CD14-positive monocyte (primary cell): ENCODE results near the gene FAM153A. TPM values are rescaled to one million over a fixed set of nuclear protein-coding genes. Genes with fewer than 3 reads are reported as not detected.
"Not testable (repeated sequence)": the region's sequence is repeated elsewhere in the genome, so short reads cannot be mapped to it uniquely, and the experiment has no call there.

Source experiments
- DNase-seq, 3 donors: peaks; one replicate each; pipeline ENCODE4 v3.0.0-alpha.2; 2011 to 2022
- H2AFZ ChIP-seq: 2 replicates; pipeline ENCODE4 v1.6.0; 2012; ENCODE audit warnings: mild to moderate bottlenecking, low read depth, low read length, inconsistent platforms; ENCODE audit not compliant: insufficient read depth, poor library complexity, severe bottlenecking
- H3K27ac ChIP-seq, 2 donors: 1 replicate in 1 of 2; 2 replicates in 1 of 2; pipeline ENCODE4 v1.5.1; 2012 to 2013; ENCODE audit warnings: low read length in 2 of 2, control low read depth in 1 of 2, inconsistent platforms in 1 of 2, low read depth in 1 of 2, mild to moderate bottlenecking in 1 of 2
- H3K27me3 ChIP-seq, 2 donors: one replicate each; pipeline versions ENCODE4 v1.6.0 to v1.6.1; 2011 to 2013; ENCODE audit warnings: low read length in 2 of 2; ENCODE audit not compliant: control insufficient read depth in 2 of 2, insufficient read depth in 2 of 2
- H3K36me3 ChIP-seq, 2 donors: replicated peaks in 1 of 2; 1 replicate in 1 of 2; 2 replicates in 1 of 2; pipeline versions ENCODE4 v1.5.1 to v1.6.1; 2012 to 2013; ENCODE audit warnings: low read length in 2 of 2, control low read depth in 1 of 2, inconsistent platforms in 1 of 2, mild to moderate bottlenecking in 1 of 2; ENCODE audit not compliant: insufficient read depth in 2 of 2, control insufficient read depth in 1 of 2
- H3K4me1 ChIP-seq, 2 donors: 1 replicate in 1 of 2; 2 replicates in 1 of 2; pipeline versions ENCODE4 v1.5.1 to v1.6.1; 2012 to 2013; ENCODE audit warnings: low read length in 2 of 2, control low read depth in 1 of 2, inconsistent platforms in 1 of 2, mild to moderate bottlenecking in 1 of 2, moderate library complexity in 1 of 2; ENCODE audit not compliant: insufficient read depth in 2 of 2, control insufficient read depth in 1 of 2
- H3K4me2 ChIP-seq: replicated peaks from 2 replicates; pipeline ENCODE3; 2012; ENCODE audit warnings: low read length, moderate library complexity, mild to moderate bottlenecking; ENCODE audit not compliant: poor library complexity, severe bottlenecking; ENCODE audit errors: extremely low read depth
- H3K4me3 ChIP-seq, 3 experiments: fragments of 200-600 bp in 1 of 3; sonication (generic) in 1 of 3; replicated peaks in 1 of 3; 1 replicate in 2 of 3; 2 replicates in 1 of 3; pipeline ENCODE4 v1.5.1; 2011 to 2013; ENCODE audit warnings: low read length in 3 of 3, mild to moderate bottlenecking in 3 of 3, control low read depth in 2 of 3, low read depth in 2 of 3, inconsistent platforms in 1 of 3, moderate library complexity in 1 of 3
- H3K79me2 ChIP-seq: 2 replicates; pipeline ENCODE4 v1.6.0; 2012; ENCODE audit warnings: mild to moderate bottlenecking, control low read depth, inconsistent platforms, low read length, moderate library complexity; ENCODE audit not compliant: insufficient read depth
- H3K9ac ChIP-seq: 2 replicates; pipeline ENCODE4 v1.6.0; 2017; ENCODE audit warnings: low read length, mild to moderate bottlenecking; ENCODE audit not compliant: insufficient read depth, poor library complexity, severe bottlenecking
- H3K9me3 ChIP-seq, 2 donors: replicated peaks in 1 of 2; 1 replicate in 1 of 2; 2 replicates in 1 of 2; pipeline versions ENCODE4 v1.5.1 to v1.6.1; 2012 to 2013; ENCODE audit warnings: low read length in 2 of 2, control low read depth in 1 of 2; ENCODE audit not compliant: control insufficient read depth in 1 of 2, insufficient read depth in 1 of 2
- H4K20me1 ChIP-seq: 2 replicates; pipeline ENCODE4 v1.6.0; 2012; ENCODE audit warnings: mild to moderate bottlenecking, low read length, control low read depth, moderate library complexity; ENCODE audit not compliant: insufficient read depth
- H3K27ac Mint-ChIP-seq, 7 donors: one replicate each; pipeline ENCODE4 v1.8.0; 2020; ENCODE audit warnings: mild to moderate bottlenecking in 7 of 7, mixed read lengths in 7 of 7, moderate library complexity in 6 of 7, inconsistent platforms in 2 of 7
- H3K27me3 Mint-ChIP-seq, 3 donors: one replicate each; pipeline ENCODE4 v1.8.0; 2021 to 2022; ENCODE audit warnings: low read depth in 3 of 3, mild to moderate bottlenecking in 3 of 3, mixed read lengths in 3 of 3, moderate library complexity in 3 of 3, inconsistent platforms in 1 of 3
- H3K36me3 Mint-ChIP-seq, 2 donors: one replicate each; pipeline ENCODE4 v1.8.0; 2020; ENCODE audit warnings: mixed read lengths in 2 of 2, inconsistent platforms in 1 of 2, mild to moderate bottlenecking in 1 of 2
- H3K4me1 Mint-ChIP-seq: one replicate; pipeline ENCODE4 v1.8.0; 2020; ENCODE audit warnings: mild to moderate bottlenecking, mixed read lengths
- H3K4me3 Mint-ChIP-seq, 2 donors: one replicate each; pipeline ENCODE4 v1.8.0; 2020; ENCODE audit warnings: mild to moderate bottlenecking in 2 of 2, mixed read lengths in 2 of 2, moderate library complexity in 1 of 2
- H3K9me3 Mint-ChIP-seq, 7 donors: one replicate each; pipeline ENCODE4 v1.8.0; 2020 to 2022; ENCODE audit warnings: mixed read lengths in 7 of 7, mild to moderate bottlenecking in 6 of 7, moderate library complexity in 6 of 7, inconsistent platforms in 2 of 7
- WGBS: methylation state at CpG from one replicate; pipeline ENCODE4 v1.1.5; 2013; ENCODE audit warnings: missing lambda C conversion rate; ENCODE audit not compliant: insufficient coverage; 5-methylcytosine and 5-hydroxymethylcytosine counted together
- intact Hi-C, 2 donors: fragments of 100-400 bp; cut with micrococcal nuclease; formaldehyde crosslinking; loops; one replicate each; pipeline versions ENCODE4 v1.15.0 to v1.15.1; 2023
- polyA plus RNA-seq, 3 donors: library from polyadenylated mRNA; depleted of rRNA in 1 of 3; unstranded in 2 of 3; stranded (reverse) in 1 of 3; fragments of 300-500 nt in 2 of 3; fragments of >200 nt in 1 of 3; fragmentation: Illumina TruSeq in 2 of 3; gene quantifications; 1 replicate in 2 of 3; 2 replicates in 1 of 3; pipeline ENCODE4 v1.2.3, GENCODE V29; 2012 to 2021

The FAM153A gene
- polyA plus RNA-seq, 3 donors, result not detected

DNA sequence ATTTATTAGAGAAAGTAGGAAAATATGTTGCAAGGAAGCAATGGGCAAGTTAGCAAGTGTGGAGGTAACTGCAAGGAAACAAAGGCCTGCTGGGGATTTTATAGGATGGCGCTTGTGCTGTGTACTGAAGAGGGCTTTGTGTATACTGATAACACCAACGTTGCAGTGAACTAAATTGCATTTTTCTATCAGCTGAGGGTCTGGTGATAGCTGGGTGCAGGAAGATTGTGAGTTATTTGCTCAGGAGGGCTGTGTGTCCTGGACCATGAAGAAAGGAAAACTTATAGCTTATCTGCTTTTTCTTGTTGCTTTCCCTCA is 88.2 kb downstream of the FAM153A start:
- H3K9ac ChIP-seq, H3K4me3 ChIP-seq, DNase-seq, H3K4me1 ChIP-seq, H3K36me3 Mint-ChIP-seq, H3K9me3 Mint-ChIP-seq, intact Hi-C loops, H3K27ac Mint-ChIP-seq, H4K20me1 ChIP-seq, H3K4me2 ChIP-seq, H3K4me1 Mint-ChIP-seq, H3K27me3 Mint-ChIP-seq, H3K9me3 ChIP-seq, H3K79me2 ChIP-seq, H3K36me3 ChIP-seq, H3K27me3 ChIP-seq, H2AFZ ChIP-seq, H3K27ac ChIP-seq, H3K4me3 Mint-ChIP-seq: not testable (repeated sequence)
- no CpG with 5 or more reads among the region's 2 CpGs for WGBS

GRCh38 chr5:177693671-177694517 is 88.8 kb downstream of the FAM153A start:
- H3K4me3 Mint-ChIP-seq, H3K36me3 ChIP-seq, H3K9me3 ChIP-seq, H3K27ac Mint-ChIP-seq, H3K27ac ChIP-seq, DNase-seq, H3K9ac ChIP-seq, H2AFZ ChIP-seq, H3K9me3 Mint-ChIP-seq, H3K27me3 Mint-ChIP-seq, H3K79me2 ChIP-seq, H3K4me2 ChIP-seq, H4K20me1 ChIP-seq, H3K4me3 ChIP-seq, intact Hi-C loops, H3K4me1 Mint-ChIP-seq, H3K36me3 Mint-ChIP-seq, H3K4me1 ChIP-seq, H3K27me3 ChIP-seq: not testable (repeated sequence)
- WGBS, result no CpG with 5 or more reads among the region's 8 CpGs

DNA sequence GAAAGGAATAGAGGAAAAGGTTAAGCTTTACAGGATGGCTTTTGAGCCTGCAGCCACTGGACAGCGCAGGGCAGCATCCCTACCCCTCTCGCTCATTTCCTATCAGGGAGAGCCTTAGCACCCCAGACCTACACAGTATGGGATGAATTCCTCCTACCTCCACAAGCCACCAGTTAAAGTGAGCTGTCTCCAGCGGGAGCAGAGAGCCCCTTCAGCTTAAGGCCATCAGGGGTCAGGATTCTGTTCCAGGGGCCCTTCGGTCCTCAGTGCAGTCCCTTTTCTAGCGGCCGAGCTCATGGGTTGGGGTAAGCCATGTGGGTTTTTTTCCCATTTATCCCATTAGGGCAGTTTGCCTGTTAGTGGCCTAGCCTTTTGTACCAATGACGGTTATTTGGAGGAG is 89.7 kb downstream of the FAM153A start:
- DNase-seq, H3K27me3 Mint-ChIP-seq, H3K27me3 ChIP-seq: not testable (repeated sequence)

GRCh38 chr5:177692507-177692906 is 90.2 kb downstream of the FAM153A start:
- not testable (repeated sequence) for H3K27ac Mint-ChIP-seq

More for the DNA sequence above, 89.7 kb downstream of the FAM153A start:
- H3K27ac ChIP-seq, H3K27ac Mint-ChIP-seq, H2AFZ ChIP-seq, H3K36me3 Mint-ChIP-seq, H3K4me3 Mint-ChIP-seq, H3K79me2 ChIP-seq, H3K4me1 ChIP-seq, intact Hi-C loops, H3K4me1 Mint-ChIP-seq, H3K9ac ChIP-seq, H3K9me3 Mint-ChIP-seq, H3K36me3 ChIP-seq, H3K9me3 ChIP-seq, H4K20me1 ChIP-seq, H3K4me2 ChIP-seq, H3K4me3 ChIP-seq: not testable (repeated sequence)
- no CpG with 5 or more reads among the region's 7 CpGs for WGBS

More at GRCh38 chr5:177692507-177692906, 90.2 kb downstream of the FAM153A start:
- H3K36me3 ChIP-seq, H3K36me3 Mint-ChIP-seq, H3K4me3 Mint-ChIP-seq, H3K9me3 Mint-ChIP-seq, H3K27ac ChIP-seq, H3K4me1 ChIP-seq, H3K9me3 ChIP-seq, H3K27me3 ChIP-seq, intact Hi-C loops, H3K4me1 Mint-ChIP-seq, DNase-seq, H4K20me1 ChIP-seq, H2AFZ ChIP-seq, H3K79me2 ChIP-seq, H3K9ac ChIP-seq, H3K4me3 ChIP-seq, H3K27me3 Mint-ChIP-seq, H3K4me2 ChIP-seq: not testable (repeated sequence)
- WGBS, result no CpG with 5 or more reads among the region's 1 CpG
